Keratinocyte (primary cell): Measurements from ENCODE around the gene PIGU. TPM values are rescaled to one million over a fixed set of nuclear protein-coding genes. Genes with fewer than 3 reads are reported as not detected.

ENCODE experiments used
- DNase-seq: peaks from one replicate; pipeline ENCODE4 v3.0.0-alpha.2; 2011; ENCODE audit warnings: low read depth, missing footprints, low spot score
- FAIRE-seq: peaks from 2 replicates; lab custom pipeline; 2011; peaks lifted over from hg19 to GRCh38; lab: Jason Lieb, UNC
- H2AFZ ChIP-seq: 2 replicates; pipeline ENCODE4 v1.6.0; 2012; ENCODE audit warnings: low read length, control low read depth, inconsistent platforms; ENCODE audit not compliant: control insufficient read depth
- H3K27ac ChIP-seq: 2 replicates; pipeline ENCODE4 v1.5.1; 2011; ENCODE audit warnings: low read length; ENCODE audit not compliant: control insufficient read depth, insufficient read depth
- H3K27me3 ChIP-seq: 3 replicates; pipeline ENCODE4 v1.6.0; 2011; ENCODE audit warnings: low read length; ENCODE audit not compliant: control insufficient read depth, insufficient read depth; ENCODE audit errors: extremely low read depth
- H3K36me3 ChIP-seq, 2 experiments: 2 replicates in 1 of 2; 3 replicates in 1 of 2; pipeline ENCODE4 v1.5.1; 2011; ENCODE audit warnings: low read length in 2 of 2, mild to moderate bottlenecking in 1 of 2; ENCODE audit not compliant: control insufficient read depth in 2 of 2, insufficient read depth in 2 of 2; ENCODE audit errors: extremely low read depth in 1 of 2
- H3K4me1 ChIP-seq: 3 replicates; pipeline ENCODE4 v1.5.1; 2011; ENCODE audit warnings: low read length; ENCODE audit not compliant: control insufficient read depth, insufficient read depth; ENCODE audit errors: extremely low read depth
- H3K4me2 ChIP-seq: 3 replicates; pipeline ENCODE4 v1.6.0; 2011; ENCODE audit warnings: low read depth, low read length; ENCODE audit not compliant: control insufficient read depth, insufficient read depth; ENCODE audit errors: extremely low read depth
- H3K4me3 ChIP-seq, 3 experiments: fragments of 200-600 bp in 1 of 3; sonication (generic) in 1 of 3; 2 replicates in 2 of 3; 3 replicates in 1 of 3; pipeline ENCODE4 v1.5.1; 2011 to 2016; ENCODE audit warnings: low read length in 3 of 3, mild to moderate bottlenecking in 3 of 3, control low read depth in 2 of 3, inconsistent platforms in 1 of 3, low read depth in 1 of 3, mixed read lengths in 1 of 3, mixed run types in 1 of 3, moderate library complexity in 1 of 3; ENCODE audit not compliant: control insufficient read depth in 2 of 3, insufficient read depth in 2 of 3; ENCODE audit errors: extremely low read depth in 1 of 3
- H3K79me2 ChIP-seq: 2 replicates; pipeline ENCODE4 v1.6.0; 2012; ENCODE audit warnings: low read length; ENCODE audit not compliant: control insufficient read depth, insufficient read depth
- H3K9ac ChIP-seq: 3 replicates; pipeline ENCODE4 v1.6.0; 2011; ENCODE audit warnings: low read length; ENCODE audit not compliant: control insufficient read depth, insufficient read depth; ENCODE audit errors: extremely low read depth
- H3K9me1 ChIP-seq: 3 replicates; pipeline ENCODE4 v1.6.0; 2011; ENCODE audit warnings: low read length; ENCODE audit not compliant: control insufficient read depth, insufficient read depth; ENCODE audit errors: extremely low read depth
- H3K9me3 ChIP-seq: 2 replicates; pipeline ENCODE4 v1.5.1; 2012; ENCODE audit warnings: low read depth, low read length; ENCODE audit not compliant: control insufficient read depth
- H4K20me1 ChIP-seq: 3 replicates; pipeline ENCODE4 v1.6.0; 2011; ENCODE audit warnings: low read length; ENCODE audit not compliant: control insufficient read depth, insufficient read depth; ENCODE audit errors: extremely low read depth
- CTCF ChIP-seq, 3 experiments: IDR thresholded peaks in 1 of 3; conservative IDR thresholded peaks in 1 of 3; optimal IDR thresholded peaks in 1 of 3; 2 replicates in 2 of 3; 3 replicates in 1 of 3; pipeline versions ENCODE3 to v1.5.1; 2011; ENCODE audit warnings: low read length in 3 of 3, mild to moderate bottlenecking in 3 of 3, moderate library complexity in 2 of 3, control low read depth in 1 of 3, inconsistent platforms in 1 of 3; ENCODE audit not compliant: insufficient read depth in 2 of 3; ENCODE audit errors: extremely low read depth in 1 of 3
- EZH2 ChIP-seq: IDR thresholded peaks from one replicate; pipeline ENCODE4 v1.6.1; 2012; ENCODE audit warnings: inconsistent platforms, mild to moderate bottlenecking, low read length, moderate library complexity
- dilution Hi-C: fragments of 300-500 bp; cut with MboI; formaldehyde crosslinking; loops from one replicate; pipeline ENCODE4 v1.7.0; 2020; ENCODE audit warnings: low sequenced_read_pairs; ENCODE audit not compliant: extremely low pct_ligation_motif_present
- polyA plus RNA-seq, 5 experiments: library from polyadenylated mRNA; depleted of rRNA in 3 of 5; stranded (reverse) in 3 of 5; stranded (forward) in 1 of 5; unstranded in 1 of 5; fragments of >200 nt; gene quantifications; 1 replicate in 1 of 5; 2 replicates in 3 of 5; 3 replicates in 1 of 5; pipeline versions ENCODE4 v1.2.1 to v1.2.3, GENCODE V29; 2011 to 2012; ENCODE audit warnings: missing spikeins in 2 of 5, low read depth in 1 of 5, low replicate concordance in 1 of 5

Gene PIGU
- polyA plus RNA-seq, 1 donor (not counting 4 experiments of a cell fraction or from before 2014, with no cell fraction given): 48.0 TPM

DNA sequence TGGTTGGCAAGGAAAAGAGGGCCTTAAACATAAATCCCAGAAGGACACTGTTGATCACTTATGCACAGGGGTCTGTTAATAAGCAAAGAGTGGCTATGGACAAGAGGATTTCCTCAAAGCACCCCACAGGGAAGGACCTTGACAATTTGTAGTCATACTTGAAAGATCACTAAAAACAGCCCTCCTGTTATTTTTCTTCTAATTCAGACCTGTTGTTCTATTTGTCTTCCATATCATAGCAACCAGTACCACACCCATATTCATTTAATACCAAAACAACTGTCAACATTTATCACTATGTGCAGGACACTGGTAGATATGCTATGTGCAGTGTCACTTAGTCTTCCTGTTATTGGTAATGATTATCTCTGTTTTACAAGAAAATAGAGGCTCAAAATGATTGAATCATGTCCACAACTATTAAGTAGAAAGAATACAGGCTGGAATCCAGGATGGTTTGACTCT lies 163.9 kb downstream of the PIGU start:
- H3K9me1 ChIP-seq: no peaks in the 10 kb centered on the region
- peaks cover 25% of the 10 kb centered on the region for H3K4me1 ChIP-seq
- no peak for FAIRE-seq
- no peaks in the 10 kb centered on the region for H3K27me3 ChIP-seq
- TF ChIP-seq EZH2: no peak
- TF ChIP-seq CTCF (optimal IDR thresholded peaks at IDR 0.05 in 1 of 3, IDR thresholded peaks at IDR 0.05 in 1 of 3, conservative IDR thresholded peaks at IDR 0.05 in 1 of 3; ENCODE audit: extremely low read depth in 1 of 3, insufficient read depth in 2 of 3, low read length in 3 of 3): no peak
- H3K4me2 ChIP-seq: no peak overlapping the region
- peaks cover 20% of the 10 kb centered on the region for H3K79me2 ChIP-seq
- H3K27ac ChIP-seq: peak overlapping the region; percentile 65
- no peak overlapping the region for H3K9ac ChIP-seq
- no peaks in the 10 kb centered on the region for H4K20me1 ChIP-seq
- dilution Hi-C loops: no loop called here
- peaks cover 18 to 27% of the 10 kb centered on the region in 2 experiments for H3K36me3 ChIP-seq
- DNase-seq: no peak
- no peaks in the 10 kb centered on the region for H3K9me3 ChIP-seq
- no peak overlapping the region for H2AFZ ChIP-seq
- H3K4me3 ChIP-seq: no peak overlapping the region

DNA sequence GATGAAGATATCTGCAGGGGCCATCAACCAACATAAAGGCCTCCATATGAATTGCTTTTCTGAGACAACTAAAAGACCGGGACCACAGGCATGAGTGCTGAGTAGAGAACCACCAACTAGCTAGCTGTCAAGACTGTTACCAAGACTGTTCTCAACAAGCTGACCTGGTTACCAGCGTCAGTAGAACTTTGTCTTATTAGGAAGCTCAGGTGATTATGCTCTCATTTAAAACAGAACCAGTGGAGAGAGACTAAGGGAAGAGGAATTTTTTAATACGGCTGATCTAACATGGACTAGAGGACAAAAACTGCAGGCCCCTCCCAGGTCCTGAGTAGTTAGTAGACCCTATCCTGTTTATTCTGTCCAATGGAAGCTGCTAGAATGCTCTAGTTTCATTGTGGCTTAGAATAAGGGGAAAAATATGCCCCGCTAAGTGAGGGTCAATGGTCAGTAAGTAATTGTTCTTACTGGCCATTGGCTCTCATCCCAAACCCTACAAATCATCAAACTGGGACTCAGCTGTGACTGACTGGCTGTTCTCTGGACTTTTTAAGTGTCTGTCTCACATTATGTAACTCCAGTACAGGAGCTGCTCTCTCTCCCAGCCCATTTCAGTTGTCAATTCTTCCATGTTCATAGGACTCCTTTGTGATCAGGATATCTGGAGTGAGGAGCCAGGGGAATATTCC lies 164.5 kb downstream of the PIGU start:
- no peaks in the 10 kb centered on the region for H3K27me3 ChIP-seq
- no peaks in the 10 kb centered on the region for H4K20me1 ChIP-seq
- no peak overlapping the region for H3K4me2 ChIP-seq
- peaks cover 25% of the 10 kb centered on the region for H3K4me1 ChIP-seq
- no peak for DNase-seq
- H3K79me2 ChIP-seq: peaks cover 14% of the 10 kb centered on the region
- TF ChIP-seq CTCF (optimal IDR thresholded peaks at IDR 0.05 in 1 of 3, IDR thresholded peaks at IDR 0.05 in 1 of 3, conservative IDR thresholded peaks at IDR 0.05 in 1 of 3; ENCODE audit: extremely low read depth in 1 of 3, insufficient read depth in 2 of 3, low read length in 3 of 3) (no peak), EZH2 (no peak)
- no peak overlapping the region for H3K4me3 ChIP-seq
- H3K9me3 ChIP-seq: no peaks in the 10 kb centered on the region
- FAIRE-seq: no peak
- H2AFZ ChIP-seq: no peak overlapping the region
- H3K9me1 ChIP-seq: no peaks in the 10 kb centered on the region
- H3K27ac ChIP-seq: peak overlapping the region; percentile 65
- no peak overlapping the region for H3K9ac ChIP-seq
- peaks cover 20 to 27% of the 10 kb centered on the region in 2 experiments for H3K36me3 ChIP-seq
- dilution Hi-C loops: no loop called here
